ENCODE data around the gene TAPT1. TPM values are rescaled to one million over a fixed set of nuclear protein-coding genes. Genes with fewer than 3 reads are reported as not detected.

TAPT1 gene
- total RNA-seq, 1 experiment from 2014 or later = 11.1 TPM

- no peak overlapping the region for H2BK20ac ChIP-seq (ENCODE audit: low read depth, low read length, poor library complexity, severe bottlenecking)
- no peak overlapping the region for H3K56ac ChIP-seq (ENCODE audit: insufficient read length, low read depth, low read length)
- no peaks in the 10 kb centered on the region for H3K79me1 ChIP-seq (ENCODE audit: insufficient read depth, low read depth, low read length, poor library complexity, severe bottlenecking)
- H3K27ac ChIP-seq (ENCODE audit: insufficient read length, low read depth, low read length) = no peak overlapping the region
- no peak for TF ChIP-seq CTCF (conservative IDR thresholded peaks at IDR 0.05)
- no peak overlapping the region for H3K14ac ChIP-seq (ENCODE audit: insufficient read depth, low read length)
- Mint-ChIP-seq H3K27me3 (ENCODE audit: low read depth) (no peaks in the 10 kb centered on the region), H3K4me1 (peaks cover 8 to 11% of the 10 kb centered on the region in 2 experiments), H3K36me3 (ENCODE audit: insufficient read depth in 1 of 3, low read depth in 3 of 3) (peaks cover 6 to 14% (median 7%) of the 10 kb centered on the region in 3 experiments; a peak in 5 of 7 replicates), H3K4me3 (no peak overlapping the region), H3K27ac (no peak overlapping the region), H3K9me3 (no peaks in the 10 kb centered on the region)
- no peaks in the 10 kb centered on the region; the same call in 1 of the 2 replicates for H3K27me3 ChIP-seq (ENCODE audit: insufficient read depth, low read length)
- no peak overlapping the region for H2BK120ac ChIP-seq (ENCODE audit: low read depth, low read length, poor library complexity, severe bottlenecking)
- no peaks in the 10 kb centered on the region for H3K23me2 ChIP-seq (ENCODE audit: insufficient read length, low read depth, low read length, poor library complexity, severe bottlenecking)
- H2BK12ac ChIP-seq (ENCODE audit: insufficient read length, low read depth, low read length) = no peak overlapping the region
- no peak for DNase-seq
- H2BK15ac ChIP-seq (ENCODE audit: low read depth, low read length) = no peak overlapping the region
- no peak overlapping the region for H4K5ac ChIP-seq (ENCODE audit: insufficient read length, low read depth, low read length)
- no peak overlapping the region for H4K91ac ChIP-seq (ENCODE audit: insufficient read length, low read depth, low read length)
- no peaks in the 10 kb centered on the region for H3K9me3 ChIP-seq (ENCODE audit: control insufficient read depth, low read depth, low read length)
- H3T11ph ChIP-seq (ENCODE audit: low read length) = no peak overlapping the region
- no peak overlapping the region for H3K4ac ChIP-seq (ENCODE audit: low read depth, low read length)
- H4K20me1 ChIP-seq (ENCODE audit: control insufficient read depth, insufficient read depth, insufficient read length) = peaks cover 4% of the 10 kb centered on the region
- no peak overlapping the region for H2AFZ ChIP-seq (ENCODE audit: low read length)
- H2BK5ac ChIP-seq (ENCODE audit: insufficient read length, low read length) = no peak overlapping the region
- no peak overlapping the region for H3K18ac ChIP-seq (ENCODE audit: insufficient read length, low read depth, low read length)
- no peaks in the 10 kb centered on the region for H3K4me1 ChIP-seq (ENCODE audit: insufficient read depth, low read length)
- no CpG with 5 or more reads among the region's 2 CpGs for WGBS (ENCODE audit: extremely low coverage, insufficient read length, low lambda C conversion rate)
- no peak overlapping the region for H3K9ac ChIP-seq (ENCODE audit: extremely low read depth, insufficient read length, low read length)
- H4K8ac ChIP-seq (replicated peaks; ENCODE audit: insufficient read length, low read depth, low read length) = no peak overlapping the region
- H3K23ac ChIP-seq (ENCODE audit: insufficient read length, low read depth, low read length) = no peak overlapping the region
- H2AK5ac ChIP-seq (ENCODE audit: insufficient read length, low read length) = no peak overlapping the region
- no peaks in the 10 kb centered on the region for H3K79me2 ChIP-seq (ENCODE audit: insufficient read depth, low read length)
- no peak overlapping the region for H3K4me2 ChIP-seq (ENCODE audit: insufficient read depth, insufficient read length, low read length)
Measured at GRCh38 chr4:16192057-16192456, 34.2 kb downstream of the TAPT1 start.
